Liver (tissue), 9 donors: ENCODE measurements around the gene GABRA5. TPM values are rescaled to one million over a fixed set of nuclear protein-coding genes. Genes with fewer than 3 reads are reported as not detected.

Experiments used
- DNase-seq: peaks from one replicate; pipeline ENCODE4 v3.0.0-alpha.2; 2017; ENCODE audit warnings: low spot score
- H3K27ac ChIP-seq, 2 donors: one replicate each; pipeline ENCODE4 v1.7.0; 2013; ENCODE audit warnings: inconsistent platforms in 2 of 2, low read length in 2 of 2, control low read depth in 1 of 2, low read depth in 1 of 2, mild to moderate bottlenecking in 1 of 2
- H3K27me3 ChIP-seq, 4 donors: one replicate each; pipeline versions ENCODE4 v1.6.1 to v1.7.0; 2013; ENCODE audit warnings: low read length in 3 of 4, inconsistent platforms in 1 of 4, mild to moderate bottlenecking in 1 of 4, moderate library complexity in 1 of 4; ENCODE audit not compliant: control insufficient read depth in 4 of 4, insufficient read depth in 4 of 4
- H3K36me3 ChIP-seq, 4 donors: one replicate each; pipeline versions ENCODE4 v1.6.1 to v1.7.0; 2013; ENCODE audit warnings: low read length in 3 of 4, mild to moderate bottlenecking in 3 of 4, low read depth in 1 of 4, moderate library complexity in 1 of 4; ENCODE audit not compliant: control insufficient read depth in 4 of 4, insufficient read depth in 3 of 4
- H3K4me1 ChIP-seq, 4 donors: one replicate each; pipeline versions ENCODE4 v1.6.1 to v1.7.0; 2013; ENCODE audit warnings: low read length in 3 of 4, mild to moderate bottlenecking in 3 of 4, moderate library complexity in 1 of 4; ENCODE audit not compliant: control insufficient read depth in 4 of 4, insufficient read depth in 4 of 4
- H3K4me3 ChIP-seq, 3 donors: one replicate each; pipeline versions ENCODE4 v1.6.1 to v1.7.0; 2013; ENCODE audit warnings: low read length in 3 of 3, control low read depth in 1 of 3, low read depth in 1 of 3, mild to moderate bottlenecking in 1 of 3
- H3K9ac ChIP-seq, 2 donors: one replicate each; pipeline ENCODE4 v1.7.0; 2013; ENCODE audit warnings: low read length in 2 of 2, mild to moderate bottlenecking in 2 of 2, moderate library complexity in 2 of 2, control low read depth in 1 of 2, low read depth in 1 of 2
- H3K9me3 ChIP-seq, 4 donors: one replicate each; pipeline versions ENCODE4 v1.6.1 to v1.7.0; 2013; ENCODE audit warnings: low read length in 3 of 4; ENCODE audit not compliant: control insufficient read depth in 4 of 4
- EGR1 ChIP-seq, 2 donors: IDR thresholded peaks; 2 replicates each; pipeline ENCODE4 v1.6.1; 2016 to 2018; ENCODE audit warnings: antibody characterized with exemption in 2 of 2, low read depth in 2 of 2
- FOXA1 ChIP-seq: IDR thresholded peaks from 2 replicates; pipeline ENCODE4 v1.6.1; 2016; ENCODE audit warnings: antibody characterized with exemption
- FOXA2 ChIP-seq: IDR thresholded peaks from 2 replicates; pipeline ENCODE4 v1.6.1; 2016; ENCODE audit warnings: antibody characterized with exemption
- GABPA ChIP-seq, 2 donors: IDR thresholded peaks in 1 of 2; conservative IDR thresholded peaks in 1 of 2; 2 replicates each; pipeline ENCODE4 v1.6.1; 2016; ENCODE audit warnings: antibody characterized with exemption in 2 of 2, mild to moderate bottlenecking in 1 of 2, moderate library complexity in 1 of 2
- HNF4A ChIP-seq, 2 donors: conservative IDR thresholded peaks; 2 replicates each; pipeline ENCODE4 v1.6.1; 2016; ENCODE audit warnings: antibody characterized with exemption in 2 of 2, mild to moderate bottlenecking in 2 of 2
- HNF4G ChIP-seq: IDR thresholded peaks from 2 replicates; pipeline ENCODE4 v1.6.1; 2016; ENCODE audit warnings: antibody characterized with exemption
- JUND ChIP-seq, 2 donors: IDR thresholded peaks; 2 replicates each; pipeline ENCODE4 v1.6.1; 2016; ENCODE audit warnings: antibody characterized with exemption in 2 of 2
- NR2F2 ChIP-seq: IDR thresholded peaks from 2 replicates; pipeline ENCODE4 v1.6.1; 2016; ENCODE audit warnings: antibody characterized with exemption
- RAD21 ChIP-seq, 2 donors: IDR thresholded peaks; 2 replicates each; pipeline ENCODE4 v1.6.1; 2016; ENCODE audit warnings: antibody characterized with exemption in 2 of 2, mild to moderate bottlenecking in 2 of 2
- RXRA ChIP-seq, 2 donors: IDR thresholded peaks; 2 replicates each; pipeline ENCODE4 v1.6.1; 2017 to 2018; ENCODE audit warnings: antibody characterized with exemption in 2 of 2, mild to moderate bottlenecking in 1 of 2
- SP1 ChIP-seq: IDR thresholded peaks from 2 replicates; pipeline ENCODE4 v1.6.1; 2018; ENCODE audit warnings: antibody characterized with exemption, mild to moderate bottlenecking
- TAF1 ChIP-seq: conservative IDR thresholded peaks from 2 replicates; pipeline ENCODE4 v1.6.1; 2016; ENCODE audit warnings: antibody characterized with exemption, mild to moderate bottlenecking
- YY1 ChIP-seq: IDR thresholded peaks from 2 replicates; pipeline ENCODE4 v1.6.1; 2016; ENCODE audit warnings: antibody characterized with exemption, mild to moderate bottlenecking
- WGBS: extraction: QIAGEN DNeasy Blood & Tissue Kit; methylation state at CpG from one replicate; pipeline ENCODE4 v1.1.7; 2013; 5-methylcytosine and 5-hydroxymethylcytosine counted together
- polyA plus RNA-seq, 2 donors: library from polyadenylated mRNA; stranded (reverse) in 1 of 2; unstranded in 1 of 2; fragments of 200-250 nt in 1 of 2; fragments of >200 nt in 1 of 2; fragmentation: Nextera tagmentation in 1 of 2; extraction: Ambion mirVana in 1 of 2; gene quantifications; one replicate each; pipeline versions ENCODE4 v1.2.1 to v1.2.3, GENCODE V29; 2013 to 2015
- total RNA-seq, 2 donors: library from RNA; depleted of rRNA; stranded (reverse); fragments of >200 nt; gene quantifications; one replicate each; pipeline ENCODE4 v1.2.3, GENCODE V29; 2014
- TF ChIP-seq, protein P1 (sequence below): IDR thresholded peaks from 2 replicates; pipeline ENCODE4 v1.6.1; 2016; ENCODE audit warnings: antibody characterized with exemption, mild to moderate bottlenecking
- TF ChIP-seq, protein P2 (sequence below): IDR thresholded peaks from 2 replicates; pipeline ENCODE4 v1.6.1; 2016; ENCODE audit warnings: antibody characterized with exemption
- TF ChIP-seq, protein P3 (sequence below): IDR thresholded peaks from 2 replicates; pipeline ENCODE4 v1.6.1; 2016; ENCODE audit warnings: antibody characterized with exemption
- TF ChIP-seq, protein P4 (sequence below): fragments of 150-350 bp; IDR thresholded peaks from 2 replicates; pipeline ENCODE4 v1.5.1; 2017; ENCODE audit warnings: improper control_type of control experiment, low read depth, low read length; ENCODE audit not compliant: missing input control
- donor health status: healthy.
- donor health status: healthy.
- donor health status: healthy.
- donor health status: healthy.
- donor health status: healthy.

GABRA5 gene
- total and polyA plus RNA-seq, 4 donors = not detected

DNA sequence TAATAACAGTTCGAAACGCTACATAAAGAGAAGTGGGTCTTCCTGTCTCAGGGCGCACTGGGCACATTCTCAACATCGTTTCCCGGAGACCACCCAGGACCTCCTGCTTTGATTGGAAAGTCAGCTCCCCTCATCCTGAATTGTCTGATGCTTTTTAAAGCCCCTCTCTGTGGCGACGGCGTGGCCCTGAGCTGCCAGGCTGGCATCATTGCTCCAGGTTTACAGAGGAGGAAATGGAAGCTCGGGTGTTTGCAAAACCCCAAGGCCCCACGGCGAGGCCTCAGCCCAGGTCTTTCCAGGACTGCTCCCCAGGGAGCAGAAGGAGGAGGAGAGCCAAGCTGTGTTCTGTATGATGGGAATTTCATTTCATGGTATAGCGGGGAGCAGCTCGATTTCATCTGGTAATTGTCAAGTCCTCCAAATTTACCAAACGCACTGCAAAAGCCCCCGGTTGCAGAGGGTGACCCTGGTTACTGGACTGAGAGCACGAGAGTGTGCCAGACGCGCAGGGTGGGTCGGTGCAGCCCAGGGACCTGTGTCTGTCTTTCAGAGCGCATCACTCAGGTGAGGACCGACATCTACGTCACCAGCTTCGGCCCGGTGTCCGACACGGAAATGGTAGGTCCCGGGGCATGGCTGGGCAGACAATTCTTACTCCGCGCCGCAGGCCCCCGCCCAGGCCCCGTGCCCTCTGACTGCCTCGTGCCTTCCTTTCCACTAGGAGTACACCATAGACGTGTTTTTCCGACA, 15.9 kb downstream of the GABRA5 start:
- no peak overlapping the region for H3K4me3 ChIP-seq
- no peak overlapping the region for H3K27ac ChIP-seq
- 85% methylated on average over 35 of the region's 35 CpGs for WGBS
- H3K9me3 ChIP-seq = no peaks in the 10 kb centered on the region
- peaks cover 0 to 7% (median 1%) of the 10 kb centered on the region in 4 donors for H3K27me3 ChIP-seq
- no peak overlapping the region for H3K9ac ChIP-seq
- TF ChIP-seq EGR1 (IDR thresholded peaks at IDR 0.05; ENCODE audit: low read depth in 2 of 2) (no peak), SP1 (no peak), HNF4A (conservative IDR thresholded peaks at IDR 0.05) (no peak), FOXA1 (no peak), HNF4G (no peak), RXRA (IDR thresholded peaks at IDR 0.05) (no peak), GABPA (IDR thresholded peaks at IDR 0.05 in 1 of 2, conservative IDR thresholded peaks at IDR 0.05 in 1 of 2) (no peak), TAF1 (no peak), FOXA2 (no peak), NR2F2 (no peak)
- TF ChIP-seq, protein P1, sequence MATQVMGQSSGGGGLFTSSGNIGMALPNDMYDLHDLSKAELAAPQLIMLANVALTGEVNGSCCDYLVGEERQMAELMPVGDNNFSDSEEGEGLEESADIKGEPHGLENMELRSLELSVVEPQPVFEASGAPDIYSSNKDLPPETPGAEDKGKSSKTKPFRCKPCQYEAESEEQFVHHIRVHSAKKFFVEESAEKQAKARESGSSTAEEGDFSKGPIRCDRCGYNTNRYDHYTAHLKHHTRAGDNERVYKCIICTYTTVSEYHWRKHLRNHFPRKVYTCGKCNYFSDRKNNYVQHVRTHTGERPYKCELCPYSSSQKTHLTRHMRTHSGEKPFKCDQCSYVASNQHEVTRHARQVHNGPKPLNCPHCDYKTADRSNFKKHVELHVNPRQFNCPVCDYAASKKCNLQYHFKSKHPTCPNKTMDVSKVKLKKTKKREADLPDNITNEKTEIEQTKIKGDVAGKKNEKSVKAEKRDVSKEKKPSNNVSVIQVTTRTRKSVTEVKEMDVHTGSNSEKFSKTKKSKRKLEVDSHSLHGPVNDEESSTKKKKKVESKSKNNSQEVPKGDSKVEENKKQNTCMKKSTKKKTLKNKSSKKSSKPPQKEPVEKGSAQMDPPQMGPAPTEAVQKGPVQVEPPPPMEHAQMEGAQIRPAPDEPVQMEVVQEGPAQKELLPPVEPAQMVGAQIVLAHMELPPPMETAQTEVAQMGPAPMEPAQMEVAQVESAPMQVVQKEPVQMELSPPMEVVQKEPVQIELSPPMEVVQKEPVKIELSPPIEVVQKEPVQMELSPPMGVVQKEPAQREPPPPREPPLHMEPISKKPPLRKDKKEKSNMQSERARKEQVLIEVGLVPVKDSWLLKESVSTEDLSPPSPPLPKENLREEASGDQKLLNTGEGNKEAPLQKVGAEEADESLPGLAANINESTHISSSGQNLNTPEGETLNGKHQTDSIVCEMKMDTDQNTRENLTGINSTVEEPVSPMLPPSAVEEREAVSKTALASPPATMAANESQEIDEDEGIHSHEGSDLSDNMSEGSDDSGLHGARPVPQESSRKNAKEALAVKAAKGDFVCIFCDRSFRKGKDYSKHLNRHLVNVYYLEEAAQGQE = no peak
- TF ChIP-seq, protein P2, sequence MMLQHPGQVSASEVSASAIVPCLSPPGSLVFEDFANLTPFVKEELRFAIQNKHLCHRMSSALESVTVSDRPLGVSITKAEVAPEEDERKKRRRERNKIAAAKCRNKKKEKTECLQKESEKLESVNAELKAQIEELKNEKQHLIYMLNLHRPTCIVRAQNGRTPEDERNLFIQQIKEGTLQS = no peak
- TF ChIP-seq, protein P3, sequence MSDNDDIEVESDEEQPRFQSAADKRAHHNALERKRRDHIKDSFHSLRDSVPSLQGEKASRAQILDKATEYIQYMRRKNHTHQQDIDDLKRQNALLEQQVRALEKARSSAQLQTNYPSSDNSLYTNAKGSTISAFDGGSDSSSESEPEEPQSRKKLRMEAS = no peak
- TF ChIP-seq, protein P4, sequence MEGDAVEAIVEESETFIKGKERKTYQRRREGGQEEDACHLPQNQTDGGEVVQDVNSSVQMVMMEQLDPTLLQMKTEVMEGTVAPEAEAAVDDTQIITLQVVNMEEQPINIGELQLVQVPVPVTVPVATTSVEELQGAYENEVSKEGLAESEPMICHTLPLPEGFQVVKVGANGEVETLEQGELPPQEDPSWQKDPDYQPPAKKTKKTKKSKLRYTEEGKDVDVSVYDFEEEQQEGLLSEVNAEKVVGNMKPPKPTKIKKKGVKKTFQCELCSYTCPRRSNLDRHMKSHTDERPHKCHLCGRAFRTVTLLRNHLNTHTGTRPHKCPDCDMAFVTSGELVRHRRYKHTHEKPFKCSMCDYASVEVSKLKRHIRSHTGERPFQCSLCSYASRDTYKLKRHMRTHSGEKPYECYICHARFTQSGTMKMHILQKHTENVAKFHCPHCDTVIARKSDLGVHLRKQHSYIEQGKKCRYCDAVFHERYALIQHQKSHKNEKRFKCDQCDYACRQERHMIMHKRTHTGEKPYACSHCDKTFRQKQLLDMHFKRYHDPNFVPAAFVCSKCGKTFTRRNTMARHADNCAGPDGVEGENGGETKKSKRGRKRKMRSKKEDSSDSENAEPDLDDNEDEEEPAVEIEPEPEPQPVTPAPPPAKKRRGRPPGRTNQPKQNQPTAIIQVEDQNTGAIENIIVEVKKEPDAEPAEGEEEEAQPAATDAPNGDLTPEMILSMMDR = no peak
- no peak for DNase-seq
- H3K4me1 ChIP-seq = no peaks in the 10 kb centered on the region
- H3K36me3 ChIP-seq = no peaks in the 10 kb centered on the region

DNA sequence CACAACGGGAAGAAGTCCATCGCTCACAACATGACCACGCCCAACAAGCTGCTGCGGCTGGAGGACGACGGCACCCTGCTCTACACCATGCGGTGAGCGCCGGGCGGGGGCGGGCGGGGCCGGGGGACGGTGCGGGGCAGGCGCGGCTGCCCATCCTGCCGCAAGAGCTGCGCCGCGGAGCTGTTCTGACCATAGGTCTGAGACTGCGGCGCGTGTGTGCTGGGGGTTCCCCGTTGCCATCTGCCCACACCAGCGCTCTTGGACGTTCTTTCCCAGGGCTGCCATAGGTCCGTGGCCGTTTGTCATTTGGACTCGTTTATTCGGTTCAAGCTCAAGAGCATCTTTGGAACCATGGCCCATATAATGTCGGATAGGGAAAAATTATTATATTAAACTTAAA, 16.6 kb downstream of the GABRA5 start:
- H3K9ac ChIP-seq = no peak overlapping the region
- WGBS = 93% methylated on average over 32 of the region's 32 CpGs
- H3K4me3 ChIP-seq = no peak overlapping the region
- H3K27me3 ChIP-seq = peaks cover 0 to 4% (median 2%) of the 10 kb centered on the region in 4 donors
- H3K9me3 ChIP-seq = no peaks in the 10 kb centered on the region
- H3K36me3 ChIP-seq = no peaks in the 10 kb centered on the region
- H3K4me1 ChIP-seq = no peaks in the 10 kb centered on the region
- no peak for DNase-seq
- H3K27ac ChIP-seq = no peak overlapping the region
- TF ChIP-seq, protein P1 = no peak
- TF ChIP-seq JUND (IDR thresholded peaks at IDR 0.05) = no peak
- TF ChIP-seq, protein P3 = no peak
- TF ChIP-seq RXRA (IDR thresholded peaks at IDR 0.05) = no peak
- TF ChIP-seq HNF4A (conservative IDR thresholded peaks at IDR 0.05) = no peak
- no peak for TF ChIP-seq FOXA1
- TF ChIP-seq, protein P4 = no peak
- no peak for TF ChIP-seq YY1
- TF ChIP-seq RAD21 (IDR thresholded peaks at IDR 0.05) = no peak
- TF ChIP-seq GABPA (IDR thresholded peaks at IDR 0.05 in 1 of 2, conservative IDR thresholded peaks at IDR 0.05 in 1 of 2) = no peak
- TF ChIP-seq SP1 = no peak
